GM18499 (cell line): ENCODE data around the gene STX7.

Experiments used
- ATAC-seq: cut with Tn5 transposase; IDR thresholded peaks from one replicate; pipeline ENCODE4 v1.9.1; 2021; ENCODE audit warnings: moderate number of reproducible peaks; ENCODE audit not compliant: insufficient read depth, unreplicated experiment

STX7 gene

GRCh38 chr6:132511210-132511830 lies 1.6 kb downstream of the STX7 start:
- no peak for ATAC-seq

- no peak for ATAC-seq
These were observed 5.8 kb downstream of the STX7 start for GRCh38 chr6:132506869-132507808.

GRCh38 chr6:132506461-132506860 lies 6.5 kb downstream of the STX7 start:
- no peak for ATAC-seq

- no peak for ATAC-seq
These were observed 7.8 kb downstream of the STX7 start for GRCh38 chr6:132505158-132505557.

GRCh38 chr6:132504757-132505156 lies 8.2 kb downstream of the STX7 start:
- ATAC-seq = no peak

GRCh38 chr6:132499757-132500156 lies 13.2 kb downstream of the STX7 start:
- ATAC-seq = no peak

GRCh38 chr6:132498638-132499037 lies 14.3 kb downstream of the STX7 start:
- peak; percentile 49 for ATAC-seq

GRCh38 chr6:132496519-132497180 lies 16.3 kb downstream of the STX7 start:
- no peak for ATAC-seq

GRCh38 chr6:132495604-132496079 lies 17.3 kb downstream of the STX7 start:
- ATAC-seq = peak; percentile 37

GRCh38 chr6:132494954-132495353 lies 18.0 kb downstream of the STX7 start:
- ATAC-seq = no peak

GRCh38 chr6:132491881-132492280 lies 21.0 kb downstream of the STX7 start:
- ATAC-seq = no peak

- ATAC-seq = no peak
These were observed 21.6 kb downstream of the STX7 start for GRCh38 chr6:132491303-132491702.

GRCh38 chr6:132490478-132491204 lies 22.3 kb downstream of the STX7 start:
- ATAC-seq = no peak

GRCh38 chr6:132490024-132490423 lies 22.9 kb downstream of the STX7 start:
- no peak for ATAC-seq

- ATAC-seq = no peak
These were observed 23.5 kb downstream of the STX7 start for GRCh38 chr6:132489376-132489775.

- no peak for ATAC-seq
These were observed 25.2 kb downstream of the STX7 start for GRCh38 chr6:132487762-132488161.

- ATAC-seq = no peak
These were observed 28.3 kb downstream of the STX7 start for GRCh38 chr6:132484680-132485018.

GRCh38 chr6:132483779-132484679 lies 28.9 kb downstream of the STX7 start:
- no peak for ATAC-seq

GRCh38 chr6:132482581-132482980 lies 30.3 kb downstream of the STX7 start:
- no peak for ATAC-seq
